ENCODE results near the gene YWHAE.
"Not testable (repeated sequence)": the region's sequence is repeated elsewhere in the genome, so short reads cannot be mapped to it uniquely, and the experiment has no call there.

Gene YWHAE

GRCh38 chr17:1420981-1421380, 21.0 kb upstream of the YWHAE start:
- DNase-seq (ENCODE audit: low read depth): no peak
- H3K4me3 ChIP-seq (ENCODE audit: low read length): no peak overlapping the region
- TF ChIP-seq CTCF (conservative IDR thresholded peaks at IDR 0.05; ENCODE audit: low read length): no peak

- H3K4me3 ChIP-seq (ENCODE audit: low read length): no peak overlapping the region
- TF ChIP-seq CTCF (conservative IDR thresholded peaks at IDR 0.05; ENCODE audit: low read length): no peak
- DNase-seq (ENCODE audit: low read depth): no peak
Observed at GRCh38 chr17:1420163-1420562, 20.1 kb upstream of the YWHAE start.

- not testable (repeated sequence) for DNase-seq (ENCODE audit: low read depth); H3K4me3 ChIP-seq (ENCODE audit: low read length)
Observed at GRCh38 chr17:1418476-1418875, 18.5 kb upstream of the YWHAE start.

- no peak overlapping the region for H3K4me3 ChIP-seq (ENCODE audit: low read length)
- DNase-seq (ENCODE audit: low read depth): no peak
- no peak for TF ChIP-seq CTCF (conservative IDR thresholded peaks at IDR 0.05; ENCODE audit: low read length)
Observed at GRCh38 chr17:1416414-1416813, 16.4 kb upstream of the YWHAE start.

GRCh38 chr17:1414634-1415033, 14.6 kb upstream of the YWHAE start:
- H3K4me3 ChIP-seq (ENCODE audit: low read length): no peak overlapping the region
- DNase-seq (ENCODE audit: low read depth): no peak
- no peak for TF ChIP-seq CTCF (conservative IDR thresholded peaks at IDR 0.05; ENCODE audit: low read length)

GRCh38 chr17:1414001-1414574, 14.1 kb upstream of the YWHAE start:
- H3K4me3 ChIP-seq (ENCODE audit: low read length): no peak overlapping the region
- DNase-seq (ENCODE audit: low read depth): no peak
- TF ChIP-seq CTCF (conservative IDR thresholded peaks at IDR 0.05; ENCODE audit: low read length): no peak

GRCh38 chr17:1413281-1413791, 13.3 kb upstream of the YWHAE start:
- DNase-seq (ENCODE audit: low read depth): peak; percentile 66
- no peak overlapping the region for H3K4me3 ChIP-seq (ENCODE audit: low read length)
- TF ChIP-seq CTCF (conservative IDR thresholded peaks at IDR 0.05; ENCODE audit: low read length): no peak

Data from AG10803 (cell line).